T-cell (primary cell): Measurements from ENCODE around the gene KIAA2012. TPM values are rescaled to one million over a fixed set of nuclear protein-coding genes. Genes with fewer than 3 reads are reported as not detected.

Experiments used
- ATAC-seq, 4 experiments: fragments of 200-7000 bp in 3 of 4; fragments of 150-1000 bp in 1 of 4; cut with Tn5 transposase; replicated peaks in 1 of 4; 1 replicate in 3 of 4; 2 replicates in 1 of 4; pipeline ENCODE4 v1.10.0; 2021; ENCODE audit warnings: moderate library complexity in 3 of 4, mild to moderate bottlenecking in 2 of 4, moderate number of reproducible peaks in 1 of 4
- CTCF ChIA-PET, 2 donors: fragments of 300-600 bp; sonication (Branson Sonifier 250); formaldehyde crosslinking; loops; one replicate each; lab custom pipeline; 2022; ENCODE audit warnings: antibody characterized with exemption in 2 of 2; lab: Charles Lee
- POLR2A ChIA-PET, 2 donors: fragments of 300-600 bp; sonication (Branson Sonifier 250); formaldehyde crosslinking; loops; one replicate each; lab custom pipeline; 2022; ENCODE audit warnings: antibody characterized with exemption in 2 of 2; lab: Charles Lee
- DNase-seq, 35 experiments: peaks; one replicate each; pipeline versions ENCODE4 v3.0.0 to v3.0.0-alpha.2; 2013 to 2023
- H3K27ac ChIP-seq: one replicate; pipeline ENCODE4 v1.5.1; 2013; ENCODE audit warnings: low read length
- H3K27me3 ChIP-seq, 2 experiments: replicated peaks in 1 of 2; 1 replicate in 1 of 2; 2 replicates in 1 of 2; pipeline versions ENCODE4 v1.6.1 to v1.7.0; 2013; ENCODE audit warnings: low read length in 1 of 2, mixed read lengths in 1 of 2; ENCODE audit not compliant: control insufficient read depth in 2 of 2, insufficient read depth in 2 of 2; ENCODE audit errors: extremely low read depth in 1 of 2
- H3K36me3 ChIP-seq, 2 donors: 1 replicate in 1 of 2; 2 replicates in 1 of 2; pipeline versions ENCODE4 v1.6.1 to v1.7.0; 2013; ENCODE audit warnings: low read length in 1 of 2; ENCODE audit not compliant: control insufficient read depth in 2 of 2, insufficient read depth in 1 of 2; ENCODE audit errors: extremely low read depth in 1 of 2
- H3K4me1 ChIP-seq, 2 experiments: 1 replicate in 1 of 2; 2 replicates in 1 of 2; pipeline versions ENCODE4 v1.6.1 to v1.7.0; 2013; ENCODE audit warnings: low read length in 2 of 2, mixed read lengths in 1 of 2; ENCODE audit not compliant: insufficient read depth in 2 of 2, control insufficient read depth in 1 of 2; ENCODE audit errors: extremely low read depth in 1 of 2
- H3K4me3 ChIP-seq, 2 donors: 1 replicate in 1 of 2; 2 replicates in 1 of 2; pipeline versions ENCODE4 v1.5.1 to v1.7.0; 2013; ENCODE audit warnings: mild to moderate bottlenecking in 2 of 2, low read length in 1 of 2, moderate library complexity in 1 of 2; ENCODE audit not compliant: control insufficient read depth in 1 of 2; ENCODE audit errors: extremely low read depth in 1 of 2
- H3K9me3 ChIP-seq: 2 replicates; pipeline ENCODE4 v1.7.0; 2013
- H3K27ac Mint-ChIP-seq, 2 donors: one replicate each; pipeline ENCODE4 v1.8.0; 2020 to 2021; ENCODE audit warnings: mild to moderate bottlenecking in 2 of 2, mixed read lengths in 2 of 2
- H3K27me3 Mint-ChIP-seq, 2 donors: one replicate each; pipeline ENCODE4 v1.8.0; 2021 to 2022; ENCODE audit warnings: mixed read lengths in 2 of 2
- H3K36me3 Mint-ChIP-seq: one replicate; pipeline ENCODE4 v1.8.0; 2021; ENCODE audit warnings: mixed read lengths
- H3K4me1 Mint-ChIP-seq, 3 donors: one replicate each; pipeline ENCODE4 v1.8.0; 2020 to 2022; ENCODE audit warnings: mixed read lengths in 3 of 3, mild to moderate bottlenecking in 1 of 3
- H3K4me3 Mint-ChIP-seq, 3 donors: one replicate each; pipeline ENCODE4 v1.8.0; 2020 to 2022; ENCODE audit warnings: mild to moderate bottlenecking in 3 of 3, mixed read lengths in 3 of 3, moderate library complexity in 3 of 3
- H3K9me3 Mint-ChIP-seq, 3 donors: one replicate each; pipeline ENCODE4 v1.8.0; 2020 to 2022; ENCODE audit warnings: mixed read lengths in 3 of 3
- WGBS: methylation state at CpG from one replicate; pipeline ENCODE4 v1.1.5; 2013; ENCODE audit warnings: missing lambda C conversion rate; ENCODE audit not compliant: insufficient coverage; 5-methylcytosine and 5-hydroxymethylcytosine counted together
- total RNA-seq, 35 experiments: library from RNA in 6 of 35; stranded (reverse) in 6 of 35; fragments of 120-200 nt in 1 of 35; gene quantifications; one replicate each; pipeline versions ENCODE4 v1.2.1 to v1.2.4 and lab custom pipeline; 2013 to 2026

Gene KIAA2012
- total RNA-seq, 5 donors from 2014 or later (not counting 1 experiment from before 2014, with no cell fraction given) = not detected

- Mint-ChIP-seq H3K9me3 (no peaks in the 10 kb centered on the region), H3K4me1 (peaks cover 0 to 4% (median 2%) of the 10 kb centered on the region in 3 donors), H3K27me3 (peaks cover 13 to 15% of the 10 kb centered on the region in 2 donors), H3K27ac (no peak overlapping the region), H3K4me3 (no peak overlapping the region), H3K36me3 (no peaks in the 10 kb centered on the region)
- H3K4me1 ChIP-seq = no peaks in the 10 kb centered on the region
- no peak overlapping the region for H3K4me3 ChIP-seq
- H3K27me3 ChIP-seq = peaks cover 0 to 16% of the 10 kb centered on the region in 2 experiments
- ChIA-PET CTCF (no interaction called here), POLR2A (interaction anchor here (0.6 to 0.7 kb wide), 2 partner anchors 97 to 946 kb away, joined by 3 read pairs; no protein-coding TSS in a partner anchor)
- DNase-seq (no peak), ATAC-seq (no peak)
- WGBS = 60% methylated on average over 1 of the region's 13 CpGs
- no peaks in the 10 kb centered on the region for H3K36me3 ChIP-seq
- no peak overlapping the region for H3K27ac ChIP-seq
- no peaks in the 10 kb centered on the region for H3K9me3 ChIP-seq
Observed at GRCh38 chr2:202149155-202149762, 76.2 kb downstream of the KIAA2012 start.

- no peaks in the 10 kb centered on the region for H3K9me3 ChIP-seq
- no peaks in the 10 kb centered on the region for H3K36me3 ChIP-seq
- H3K4me1 ChIP-seq = no peaks in the 10 kb centered on the region
- peaks cover 0 to 2% (median 0%) of the 10 kb centered on the region in 3 donors for H3K4me1 Mint-ChIP-seq
- H3K27ac Mint-ChIP-seq = no peak overlapping the region
- H3K27me3 ChIP-seq = peaks cover 0 to 16% of the 10 kb centered on the region in 2 experiments
- H3K27me3 Mint-ChIP-seq = peaks cover 19 to 20% of the 10 kb centered on the region in 2 donors
- no peak overlapping the region for H3K4me3 ChIP-seq
- no peak overlapping the region for H3K27ac ChIP-seq
- DNase-seq (no peak), ATAC-seq (no peak)
- ChIA-PET CTCF (no interaction called here), POLR2A (interaction anchor here (0.6 to 0.7 kb wide), 2 partner anchors 96 to 946 kb away, joined by 3 read pairs; no protein-coding TSS in a partner anchor)
- no peaks in the 10 kb centered on the region for H3K9me3 Mint-ChIP-seq
- no peaks in the 10 kb centered on the region for H3K36me3 Mint-ChIP-seq
- H3K4me3 Mint-ChIP-seq = no peak overlapping the region
- WGBS = no CpG with 5 or more reads among the region's 4 CpGs
Observed at GRCh38 chr2:202149936-202150335, 76.9 kb downstream of the KIAA2012 start.

- DNase-seq (no peak), ATAC-seq (no peak)
- Histone ChIP-seq H3K27ac (no peak overlapping the region), H3K9me3 (no peaks in the 10 kb centered on the region), H3K4me1 (no peaks in the 10 kb centered on the region), H3K4me3 (no peak overlapping the region), H3K36me3 (no peaks in the 10 kb centered on the region), H3K27me3 (peaks cover 0 to 14% of the 10 kb centered on the region in 2 experiments)
- POLR2A ChIA-PET = no interaction called here
- no CpG with 5 or more reads among the region's 5 CpGs for WGBS
- no peaks in the 10 kb centered on the region for H3K4me1 Mint-ChIP-seq
- no peak overlapping the region for H3K4me3 Mint-ChIP-seq
- H3K36me3 Mint-ChIP-seq = no peaks in the 10 kb centered on the region
- no peak overlapping the region for H3K27ac Mint-ChIP-seq
- H3K9me3 Mint-ChIP-seq = no peaks in the 10 kb centered on the region
- CTCF ChIA-PET = no interaction called here
- H3K27me3 Mint-ChIP-seq = peaks cover 20 to 29% of the 10 kb centered on the region in 2 donors
Observed at GRCh38 chr2:202152104-202152715, 79.2 kb downstream of the KIAA2012 start.

GRCh38 chr2:202154613-202155012 is 81.6 kb downstream of the KIAA2012 start:
- no peak overlapping the region for H3K27ac ChIP-seq
- H3K4me1 ChIP-seq = no peaks in the 10 kb centered on the region
- CTCF ChIA-PET = no interaction called here
- no peak overlapping the region for H3K4me3 ChIP-seq
- H3K27me3 Mint-ChIP-seq = peaks cover 14 to 25% of the 10 kb centered on the region in 2 donors
- 93% methylated on average over 2 of the region's 9 CpGs for WGBS
- no peak overlapping the region for H3K4me3 Mint-ChIP-seq
- H3K4me1 Mint-ChIP-seq = no peaks in the 10 kb centered on the region
- peaks cover 0 to 8% of the 10 kb centered on the region in 2 experiments for H3K27me3 ChIP-seq
- H3K9me3 Mint-ChIP-seq = no peaks in the 10 kb centered on the region
- no peak overlapping the region for H3K27ac Mint-ChIP-seq
- no peak for ATAC-seq
- DNase-seq = no peak
- POLR2A ChIA-PET = no interaction called here
- no peaks in the 10 kb centered on the region for H3K36me3 ChIP-seq
- H3K36me3 Mint-ChIP-seq = no peaks in the 10 kb centered on the region
- no peaks in the 10 kb centered on the region for H3K9me3 ChIP-seq

GRCh38 chr2:202157211-202157990 is 84.3 kb downstream of the KIAA2012 start:
- Histone ChIP-seq H3K36me3 (no peaks in the 10 kb centered on the region), H3K27me3 (peaks cover 0 to 5% of the 10 kb centered on the region in 2 experiments), H3K27ac (no peak overlapping the region), H3K9me3 (no peaks in the 10 kb centered on the region), H3K4me3 (no peak overlapping the region), H3K4me1 (no peaks in the 10 kb centered on the region)
- no peaks in the 10 kb centered on the region for H3K36me3 Mint-ChIP-seq
- ATAC-seq (no peak), DNase-seq (no peak)
- H3K4me1 Mint-ChIP-seq = no peaks in the 10 kb centered on the region
- WGBS = 65% methylated on average over 2 of the region's 4 CpGs
- peaks cover 10 to 16% of the 10 kb centered on the region in 2 donors for H3K27me3 Mint-ChIP-seq
- no peak overlapping the region for H3K4me3 Mint-ChIP-seq
- CTCF ChIA-PET = no interaction called here
- no peak overlapping the region for H3K27ac Mint-ChIP-seq
- POLR2A ChIA-PET = no interaction called here
- no peaks in the 10 kb centered on the region for H3K9me3 Mint-ChIP-seq

- H3K4me3 Mint-ChIP-seq = no peak overlapping the region
- peaks cover 7 to 16% of the 10 kb centered on the region in 2 donors for H3K27me3 Mint-ChIP-seq
- no peak overlapping the region for H3K4me3 ChIP-seq
- H3K36me3 Mint-ChIP-seq = no peaks in the 10 kb centered on the region
- ATAC-seq = no peak
- H3K36me3 ChIP-seq = no peaks in the 10 kb centered on the region
- no peaks in the 10 kb centered on the region for H3K4me1 ChIP-seq
- H3K27me3 ChIP-seq = peaks cover 0 to 2% of the 10 kb centered on the region in 2 experiments
- H3K9me3 Mint-ChIP-seq = no peaks in the 10 kb centered on the region
- ChIA-PET CTCF (no interaction called here), POLR2A (no interaction called here)
- WGBS = 71% methylated on average over 4 of the region's 5 CpGs
- no peaks in the 10 kb centered on the region for H3K4me1 Mint-ChIP-seq
- no peaks in the 10 kb centered on the region for H3K9me3 ChIP-seq
- no peak overlapping the region for H3K27ac Mint-ChIP-seq
- DNase-seq = no peak
- H3K27ac ChIP-seq = no peak overlapping the region
Observed at GRCh38 chr2:202158796-202159195, 85.7 kb downstream of the KIAA2012 start.
